Measurements from ENCODE around the gene ARMH4.

Gene ARMH4

DNA sequence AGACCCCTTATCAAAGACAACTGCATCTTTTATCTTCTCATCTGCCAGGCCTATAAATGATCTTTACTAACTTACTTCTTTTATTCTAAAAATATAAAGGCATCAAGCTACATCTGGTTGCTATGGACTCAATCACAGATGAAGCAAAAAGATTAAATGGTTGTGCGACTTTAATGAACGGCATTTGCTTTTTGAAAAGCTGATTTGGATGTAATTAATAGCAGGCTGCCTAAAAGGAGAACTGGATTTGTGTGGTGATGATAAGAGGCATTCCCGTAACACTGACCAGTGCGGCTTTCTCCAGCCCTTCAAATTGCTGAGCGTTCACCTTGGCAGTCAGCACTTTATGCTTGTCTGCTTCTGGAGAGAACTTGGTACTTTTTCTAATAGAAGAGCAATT is 103.8 kb downstream of the ARMH4 start:
- no peak for DNase-seq (ENCODE audit: low read depth, low spot score)

GRCh38 chr14:58027904-58028303 is 124.1 kb downstream of the ARMH4 start:
- no peak for DNase-seq (ENCODE audit: low read depth, low spot score)

- no peak for DNase-seq (ENCODE audit: low read depth, low spot score)
These were observed 125.0 kb downstream of the ARMH4 start for GRCh38 chr14:58026967-58027366.

DNA sequence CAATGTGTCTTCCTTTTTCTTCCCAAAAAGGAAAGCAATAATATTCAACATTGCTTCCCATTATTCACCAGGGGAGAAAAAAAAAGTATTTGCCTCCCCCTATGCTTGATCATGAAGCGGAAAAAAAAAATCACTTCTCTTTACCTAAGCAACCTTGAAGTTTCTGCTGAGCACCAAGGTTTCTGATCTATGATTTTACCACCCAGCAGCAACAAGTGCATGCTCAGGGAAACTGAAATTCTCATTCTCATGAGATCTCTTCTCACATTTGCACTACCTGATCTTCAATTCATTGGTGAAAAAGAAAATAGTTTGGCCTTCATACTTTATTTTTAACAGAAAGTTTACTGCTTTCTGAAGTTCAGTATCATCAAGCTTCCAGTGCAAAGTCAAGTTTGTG is 125.8 kb downstream of the ARMH4 start:
- DNase-seq (ENCODE audit: low read depth, low spot score) = no peak

DNA sequence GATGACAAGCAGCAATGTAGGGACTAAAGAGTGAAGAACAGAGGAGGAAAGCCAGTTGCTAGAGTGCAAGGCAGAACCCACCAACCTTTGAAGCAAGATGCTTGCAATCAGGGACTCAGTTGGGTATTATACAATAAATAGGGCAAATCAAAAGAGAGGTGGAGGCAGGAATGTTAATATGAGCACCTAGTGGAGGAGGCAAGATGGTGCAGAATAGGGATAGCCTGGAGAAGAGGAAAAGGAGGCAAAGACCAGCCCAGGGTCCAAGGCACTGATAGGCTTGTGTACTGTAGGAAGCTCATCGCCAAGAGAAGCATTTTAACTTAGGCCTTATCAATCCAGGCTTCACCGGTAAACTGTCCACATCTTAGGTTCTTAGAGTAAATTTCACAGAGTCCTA is 137.2 kb downstream of the ARMH4 start:
- no peak for DNase-seq (ENCODE audit: low read depth, low spot score)

GRCh38 chr14:58002618-58003017 is 149.4 kb downstream of the ARMH4 start:
- DNase-seq (ENCODE audit: low read depth, low spot score) = no peak

GRCh38 chr14:57999979-58000378 is 152.0 kb downstream of the ARMH4 start:
- DNase-seq (ENCODE audit: low read depth, low spot score) = no peak

DNA sequence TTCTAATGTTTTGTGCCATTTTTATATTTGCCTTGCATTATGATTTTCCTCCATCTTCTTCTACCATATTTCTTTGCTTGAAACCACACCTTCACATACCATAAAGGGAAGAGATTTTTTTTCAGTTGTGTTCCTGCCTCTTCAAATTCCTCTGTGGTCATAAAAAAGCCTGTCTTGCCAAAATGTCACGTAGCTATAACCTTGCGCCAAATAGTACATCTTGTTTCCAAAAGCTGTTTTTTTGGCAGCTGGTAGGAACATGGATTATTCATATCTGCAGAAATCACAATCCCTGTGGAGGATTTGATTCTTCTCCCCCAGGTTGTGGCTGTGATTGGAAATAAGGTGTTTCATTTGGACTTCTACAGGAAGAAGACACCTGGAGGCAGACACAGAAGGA is 152.5 kb downstream of the ARMH4 start:
- DNase-seq (ENCODE audit: low read depth, low spot score) = no peak

- DNase-seq (ENCODE audit: low read depth, low spot score) = no peak
These were observed 153.2 kb downstream of the ARMH4 start for GRCh38 chr14:57998766-57999165.

DNA sequence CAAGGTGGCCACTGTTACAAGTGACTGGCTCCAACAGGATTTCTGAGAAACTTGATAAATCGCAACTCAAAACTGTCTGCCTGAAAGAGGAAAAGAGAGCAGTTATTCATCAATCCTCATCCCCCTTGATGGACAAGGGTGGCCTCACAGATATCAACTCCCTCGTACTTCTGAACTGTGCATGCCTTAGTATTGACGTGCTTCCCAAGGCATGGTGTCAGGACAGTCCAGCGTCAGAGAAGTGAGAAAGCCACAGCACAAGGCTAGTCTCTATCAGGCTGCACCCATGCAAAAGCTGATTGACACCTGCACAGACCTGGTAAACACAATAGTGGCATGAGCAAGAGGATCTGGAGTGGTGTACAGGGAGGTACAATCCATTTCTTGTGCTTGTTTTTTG is 160.7 kb downstream of the ARMH4 start:
- DNase-seq (ENCODE audit: low read depth, low spot score) = no peak

GRCh38 chr14:57988445-57988844 is 163.6 kb downstream of the ARMH4 start:
- DNase-seq (ENCODE audit: low read depth, low spot score) = no peak

- DNase-seq (ENCODE audit: low read depth, low spot score) = no peak
These were observed 164.3 kb downstream of the ARMH4 start for GRCh38 chr14:57987596-57988300.

GRCh38 chr14:57987051-57987450 is 165.0 kb downstream of the ARMH4 start:
- DNase-seq (ENCODE audit: low read depth, low spot score) = no peak

GRCh38 chr14:57982804-57983634 is 169.0 kb downstream of the ARMH4 start:
- DNase-seq (ENCODE audit: low read depth, low spot score) = no peak

GRCh38 chr14:57981817-57982560 is 170.0 kb downstream of the ARMH4 start:
- DNase-seq (ENCODE audit: low read depth, low spot score) = no peak

- DNase-seq (ENCODE audit: low read depth, low spot score) = no peak
These were observed 172.5 kb downstream of the ARMH4 start for GRCh38 chr14:57979376-57980048.

DNA sequence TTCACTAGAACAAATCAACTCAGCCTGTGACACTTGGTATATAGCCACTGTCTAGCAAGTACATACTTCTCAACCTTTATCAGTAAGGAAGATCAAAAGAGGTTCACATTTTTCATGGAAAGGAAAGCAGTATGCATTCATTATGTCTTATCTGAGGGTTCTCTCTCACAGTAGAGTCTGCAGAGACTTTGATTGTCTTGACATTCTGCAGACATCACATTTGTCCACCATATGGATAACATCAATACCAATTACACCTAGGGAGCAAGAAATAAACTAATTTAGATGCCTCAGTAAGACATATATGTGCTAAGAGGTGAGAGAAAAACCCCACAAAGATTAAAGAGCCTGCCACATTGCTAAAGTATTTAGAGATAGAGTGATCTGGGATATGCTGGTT is 175.3 kb downstream of the ARMH4 start:
- no peak for DNase-seq (ENCODE audit: low read depth, low spot score)

- DNase-seq (ENCODE audit: low read depth, low spot score) = no peak
These were observed 177.1 kb downstream of the ARMH4 start for GRCh38 chr14:57974896-57975295.

DNA sequence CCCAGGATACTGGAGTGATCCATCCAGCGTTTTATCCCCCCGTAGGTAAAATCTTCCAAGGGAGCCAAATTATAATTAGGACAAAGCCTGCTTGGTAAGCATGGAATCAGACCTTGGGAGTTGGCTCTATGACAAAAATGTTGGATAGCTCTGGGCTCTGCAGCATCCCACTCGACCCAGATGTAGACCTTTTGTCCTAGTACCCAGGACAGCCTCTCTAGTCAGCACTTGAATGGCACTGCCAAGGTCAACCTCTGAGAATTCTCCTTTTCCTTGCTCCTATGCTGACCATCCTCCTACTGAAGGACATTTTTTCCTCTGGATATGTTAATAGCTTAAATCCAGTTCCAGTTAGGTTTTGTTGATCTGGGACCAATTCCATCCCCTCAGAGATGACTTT is 181.4 kb downstream of the ARMH4 start:
- DNase-seq (ENCODE audit: low read depth, low spot score) = no peak

DNA sequence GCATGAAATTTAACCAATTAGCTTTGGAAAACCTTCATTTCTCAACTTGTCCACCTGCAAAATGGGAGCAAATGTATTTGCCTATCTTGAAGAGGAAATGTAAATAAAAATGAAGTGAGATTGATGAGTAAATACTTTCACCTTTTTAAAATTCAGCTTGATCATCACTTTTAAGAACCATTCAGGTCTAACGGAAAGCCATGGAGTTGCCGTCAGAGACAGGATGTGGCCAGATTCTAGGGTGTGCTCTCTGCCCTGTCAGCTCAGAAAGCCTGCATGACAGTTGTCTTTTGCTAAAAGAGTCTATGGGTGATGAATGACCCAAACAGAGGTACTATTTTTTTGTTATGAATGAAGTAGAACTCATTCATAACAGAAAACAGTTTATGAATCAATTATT is 181.8 kb downstream of the ARMH4 start:
- DNase-seq (ENCODE audit: low read depth, low spot score) = no peak

- DNase-seq (ENCODE audit: low read depth, low spot score) = no peak
These were observed 188.9 kb downstream of the ARMH4 start for GRCh38 chr14:57963071-57963470.

Data from activated naive CD8-positive, alpha-beta T cell treated with anti-CD3 and anti-CD28 coated beads, Interleukin-2, amount 50 U/mL, for 16 hours (primary cell).